C4-2B (cell line): Measurements from ENCODE around the gene HOXD8.

ENCODE experiments used
- H3K27ac ChIP-seq: fragments of 450-650 bp; 2 replicates; pipeline ENCODE4 v1.5.1; 2017
- ZFX ChIP-seq: fragments of 450-650 bp; IDR thresholded peaks from 2 replicates; pipeline ENCODE4 v1.6.1; 2017
- TF ChIP-seq, protein P1 (sequence below): fragments of 450-650 bp; conservative IDR thresholded peaks from 2 replicates; pipeline ENCODE4 v1.5.1; 2017; ENCODE audit warnings: mild to moderate bottlenecking

HOXD8 gene

DNA sequence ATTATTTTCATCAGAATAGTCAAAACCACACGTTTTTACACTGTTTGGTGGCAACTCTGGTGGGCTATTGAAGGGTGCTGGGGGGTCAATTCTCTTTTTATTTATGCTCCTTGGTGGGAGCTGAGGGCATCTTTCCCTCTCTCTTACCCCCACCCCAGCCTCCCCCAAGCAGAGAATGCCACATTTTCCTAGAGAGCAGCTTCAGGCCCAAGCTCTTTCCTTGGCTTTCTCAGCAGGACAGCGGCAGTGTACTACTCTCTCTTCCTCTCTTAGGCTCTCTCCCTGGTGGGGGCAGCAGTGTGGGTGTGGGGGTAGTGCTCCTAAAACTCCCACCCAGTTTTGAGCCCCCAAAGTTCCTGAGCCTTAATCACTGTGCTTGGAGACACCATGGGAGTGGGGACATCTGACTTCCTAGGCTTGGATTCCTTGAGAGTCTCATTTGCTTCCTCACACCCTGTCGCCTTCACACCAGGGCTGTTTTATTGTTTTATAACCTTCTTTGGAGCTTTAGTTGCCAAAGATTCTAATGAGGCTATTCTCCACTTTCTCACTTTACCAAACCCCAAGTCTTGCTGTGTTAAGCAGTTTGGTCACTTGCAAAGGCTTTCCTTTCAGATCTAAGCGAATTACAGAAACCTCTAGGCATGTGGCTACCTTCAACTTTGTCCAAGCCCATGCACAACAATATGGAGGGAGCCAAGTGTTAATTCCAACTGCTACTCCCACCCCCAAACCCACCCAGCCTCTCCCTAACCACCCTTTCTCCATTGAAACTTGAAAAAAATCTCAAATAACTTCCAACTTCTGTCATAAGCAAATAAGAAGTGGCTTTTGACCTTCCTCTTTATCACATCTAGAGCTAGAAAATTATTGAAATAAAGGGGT, 15.8 kb downstream of the HOXD8 start:
- TF ChIP-seq, protein P1, sequence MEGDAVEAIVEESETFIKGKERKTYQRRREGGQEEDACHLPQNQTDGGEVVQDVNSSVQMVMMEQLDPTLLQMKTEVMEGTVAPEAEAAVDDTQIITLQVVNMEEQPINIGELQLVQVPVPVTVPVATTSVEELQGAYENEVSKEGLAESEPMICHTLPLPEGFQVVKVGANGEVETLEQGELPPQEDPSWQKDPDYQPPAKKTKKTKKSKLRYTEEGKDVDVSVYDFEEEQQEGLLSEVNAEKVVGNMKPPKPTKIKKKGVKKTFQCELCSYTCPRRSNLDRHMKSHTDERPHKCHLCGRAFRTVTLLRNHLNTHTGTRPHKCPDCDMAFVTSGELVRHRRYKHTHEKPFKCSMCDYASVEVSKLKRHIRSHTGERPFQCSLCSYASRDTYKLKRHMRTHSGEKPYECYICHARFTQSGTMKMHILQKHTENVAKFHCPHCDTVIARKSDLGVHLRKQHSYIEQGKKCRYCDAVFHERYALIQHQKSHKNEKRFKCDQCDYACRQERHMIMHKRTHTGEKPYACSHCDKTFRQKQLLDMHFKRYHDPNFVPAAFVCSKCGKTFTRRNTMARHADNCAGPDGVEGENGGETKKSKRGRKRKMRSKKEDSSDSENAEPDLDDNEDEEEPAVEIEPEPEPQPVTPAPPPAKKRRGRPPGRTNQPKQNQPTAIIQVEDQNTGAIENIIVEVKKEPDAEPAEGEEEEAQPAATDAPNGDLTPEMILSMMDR, result no peak
- TF ChIP-seq ZFX, result no peak
- no peak overlapping the region for H3K27ac ChIP-seq

DNA sequence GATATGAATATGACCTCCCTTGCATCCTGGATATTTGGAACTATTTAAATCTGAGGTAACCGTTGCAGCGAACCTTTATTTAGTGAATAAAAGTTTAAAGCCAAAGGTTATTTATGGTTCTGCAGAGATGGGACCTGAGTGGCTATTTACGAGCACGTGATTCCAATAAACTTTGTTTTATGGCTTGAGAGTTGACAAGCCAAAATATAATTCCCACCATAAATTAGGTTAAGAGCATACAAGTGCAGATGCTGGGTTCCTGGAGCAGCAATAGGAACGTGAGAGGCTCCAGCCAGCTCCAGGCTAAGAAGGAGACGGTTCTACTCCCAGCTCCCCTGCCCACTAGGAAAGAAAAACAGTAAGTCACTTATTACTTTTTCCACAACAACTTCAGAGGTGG, 16.6 kb downstream of the HOXD8 start:
- no peak overlapping the region for H3K27ac ChIP-seq
- TF ChIP-seq ZFX, result no peak
- TF ChIP-seq, protein P1, result no peak

DNA sequence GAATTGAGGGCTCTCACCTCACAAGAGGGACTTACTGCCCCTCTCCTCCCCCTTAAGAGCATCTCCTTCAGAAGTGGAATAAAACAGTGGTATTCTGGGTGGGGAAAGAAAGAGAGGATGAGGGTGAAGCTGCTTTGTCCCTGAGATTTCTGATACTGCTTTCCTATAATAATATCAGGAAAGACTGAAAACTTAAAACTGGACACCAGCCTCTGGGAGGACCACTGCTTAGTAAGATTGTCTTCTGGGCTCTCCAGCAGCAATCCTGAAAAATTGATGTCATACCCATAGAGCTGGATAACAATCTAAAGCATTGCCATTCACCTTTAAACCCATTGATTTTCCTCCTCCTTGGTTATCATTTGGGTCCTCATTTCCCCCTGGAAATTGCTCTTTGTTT, 17.1 kb downstream of the HOXD8 start:
- TF ChIP-seq, protein P1, result no peak
- TF ChIP-seq ZFX, result no peak
- H3K27ac ChIP-seq, result no peak overlapping the region

DNA sequence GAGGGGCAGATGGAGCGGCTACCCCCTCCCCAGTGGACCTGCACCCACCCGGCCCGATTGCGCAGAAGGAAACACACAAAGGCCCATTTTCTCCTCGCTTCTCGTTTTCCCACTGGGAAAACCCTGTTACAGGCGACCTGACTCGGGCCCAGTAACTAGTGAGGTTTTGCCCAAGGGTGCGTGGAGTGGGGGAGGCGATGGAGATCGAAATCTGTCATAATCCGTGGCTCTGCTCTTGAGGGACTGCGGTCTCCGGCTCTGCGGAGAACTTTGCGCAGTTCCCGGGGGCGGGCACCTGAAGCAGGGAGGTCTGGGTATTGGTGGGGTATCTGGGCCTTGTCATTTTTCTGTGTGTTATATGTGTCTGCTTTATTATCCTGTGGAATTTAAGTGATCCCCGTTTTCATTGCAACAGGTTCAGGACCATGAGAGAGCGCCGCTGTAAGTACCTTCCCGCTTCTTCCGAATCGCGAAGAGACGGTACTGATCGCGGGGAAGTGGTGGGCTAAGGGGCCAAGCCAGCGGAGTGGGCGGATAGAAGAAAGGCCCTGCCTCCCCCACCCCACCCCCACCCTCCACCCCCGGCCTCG, 17.8 kb downstream of the HOXD8 start:
- TF ChIP-seq ZFX, result no peak
- TF ChIP-seq, protein P1, result no peak

DNA sequence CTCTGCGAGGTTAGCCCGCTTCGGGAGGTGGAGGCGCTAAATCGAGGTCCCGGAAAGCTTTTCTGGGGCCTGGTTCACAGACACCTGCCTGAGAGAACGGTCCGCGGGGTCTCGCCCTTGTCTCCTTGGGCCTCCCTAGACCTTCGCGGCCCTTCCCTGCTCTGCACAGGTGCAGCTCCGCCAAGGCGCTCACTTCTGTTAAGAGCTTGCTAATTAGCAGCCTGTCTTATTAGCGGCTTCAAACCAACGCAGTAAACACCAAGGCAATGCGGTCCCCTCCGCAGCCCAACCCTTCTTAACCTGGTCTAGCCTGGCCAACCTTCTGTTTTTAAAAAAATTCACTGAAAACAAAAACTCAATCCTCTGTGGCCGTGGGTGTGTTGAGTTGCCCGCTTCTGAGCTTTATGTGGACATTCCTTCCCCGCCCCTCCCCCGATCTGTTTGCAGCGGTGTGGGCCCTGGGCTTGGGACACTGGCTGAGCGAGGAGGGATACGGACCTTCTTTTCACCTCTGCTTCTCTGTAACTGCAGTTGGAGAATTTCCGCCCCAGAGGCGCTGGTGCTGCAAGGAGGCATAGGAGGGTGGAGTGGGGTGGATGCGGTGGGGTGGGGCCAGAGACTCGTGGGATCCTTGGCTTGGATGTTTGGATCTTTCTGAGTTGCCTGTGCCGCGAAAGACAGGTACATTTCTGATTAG, 18.4 kb downstream of the HOXD8 start:
- H3K27ac ChIP-seq, result no peak overlapping the region
- TF ChIP-seq, protein P1, result no peak
- TF ChIP-seq ZFX, result no peak

More for the DNA sequence above, 17.8 kb downstream of the HOXD8 start:
- no peak overlapping the region for H3K27ac ChIP-seq

DNA sequence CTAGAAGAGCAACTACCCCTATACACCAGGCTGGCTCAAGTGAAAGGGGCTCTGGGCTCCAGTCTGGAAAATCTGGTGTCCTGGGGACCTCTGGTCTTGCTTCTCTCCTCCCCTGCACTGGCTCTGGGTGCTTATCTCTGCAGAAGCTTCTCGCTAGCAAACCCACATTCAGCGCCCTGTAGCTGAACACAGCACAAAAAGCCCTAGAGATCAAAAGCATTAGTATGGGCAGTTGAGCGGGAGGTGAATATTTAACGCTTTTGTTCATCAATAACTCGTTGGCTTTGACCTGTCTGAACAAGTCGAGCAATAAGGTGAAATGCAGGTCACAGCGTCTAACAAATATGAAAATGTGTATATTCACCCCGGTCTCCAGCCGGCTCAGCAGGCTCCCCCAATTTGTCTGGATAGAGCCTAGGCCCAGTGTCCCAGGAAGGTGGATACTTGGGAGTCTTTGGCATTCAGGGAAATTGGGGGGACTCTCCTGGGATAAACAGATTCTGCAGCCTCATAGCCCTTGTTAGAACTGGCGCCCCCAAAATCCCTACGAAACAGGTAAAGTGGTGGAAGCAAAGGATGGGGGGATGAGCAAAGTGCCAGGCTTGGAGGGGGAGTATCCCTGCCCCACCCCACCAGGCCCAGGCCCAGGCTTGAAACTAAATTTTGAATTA, 19.4 kb downstream of the HOXD8 start:
- no peak for TF ChIP-seq ZFX
- TF ChIP-seq, protein P1, result no peak
- no peak overlapping the region for H3K27ac ChIP-seq
